ENCODE data around the gene LRFN2. TPM values are rescaled to one million over a fixed set of nuclear protein-coding genes. Genes with fewer than 3 reads are reported as not detected.

The LRFN2 gene
- total RNA-seq, 3 donors from 2014 or later, result not detected

GRCh38 chr6:40520678-40521077, 66.5 kb downstream of the LRFN2 start:
- no peaks in the 10 kb centered on the region for H3K36me3 ChIP-seq
- H3K4me3 ChIP-seq, result no peak overlapping the region
- intact Hi-C loops (cut with DNase I; ENCODE audit: low total_unique reads), result loop anchor here (5.0 kb wide), 1 partner anchor 327 kb away; no protein-coding TSS in a partner anchor
- H3K4me1 ChIP-seq, result no peaks in the 10 kb centered on the region
- H3K27ac ChIP-seq, result no peak overlapping the region
- no peak for TF ChIP-seq POLR2A (IDR thresholded peaks at IDR 0.05)
- TF ChIP-seq, protein P1, sequence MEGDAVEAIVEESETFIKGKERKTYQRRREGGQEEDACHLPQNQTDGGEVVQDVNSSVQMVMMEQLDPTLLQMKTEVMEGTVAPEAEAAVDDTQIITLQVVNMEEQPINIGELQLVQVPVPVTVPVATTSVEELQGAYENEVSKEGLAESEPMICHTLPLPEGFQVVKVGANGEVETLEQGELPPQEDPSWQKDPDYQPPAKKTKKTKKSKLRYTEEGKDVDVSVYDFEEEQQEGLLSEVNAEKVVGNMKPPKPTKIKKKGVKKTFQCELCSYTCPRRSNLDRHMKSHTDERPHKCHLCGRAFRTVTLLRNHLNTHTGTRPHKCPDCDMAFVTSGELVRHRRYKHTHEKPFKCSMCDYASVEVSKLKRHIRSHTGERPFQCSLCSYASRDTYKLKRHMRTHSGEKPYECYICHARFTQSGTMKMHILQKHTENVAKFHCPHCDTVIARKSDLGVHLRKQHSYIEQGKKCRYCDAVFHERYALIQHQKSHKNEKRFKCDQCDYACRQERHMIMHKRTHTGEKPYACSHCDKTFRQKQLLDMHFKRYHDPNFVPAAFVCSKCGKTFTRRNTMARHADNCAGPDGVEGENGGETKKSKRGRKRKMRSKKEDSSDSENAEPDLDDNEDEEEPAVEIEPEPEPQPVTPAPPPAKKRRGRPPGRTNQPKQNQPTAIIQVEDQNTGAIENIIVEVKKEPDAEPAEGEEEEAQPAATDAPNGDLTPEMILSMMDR (IDR thresholded peaks at IDR 0.05), result no peak
- TF ChIP-seq POLR2AphosphoS5 (IDR thresholded peaks at IDR 0.05), result no peak
- DNase-seq (ENCODE audit: low spot score in 2 of 2), result no peak
- H3K27me3 ChIP-seq, result peaks cover 0 to 7% of the 10 kb centered on the region in 2 donors
- no peaks in the 10 kb centered on the region for H3K9me3 ChIP-seq

DNA sequence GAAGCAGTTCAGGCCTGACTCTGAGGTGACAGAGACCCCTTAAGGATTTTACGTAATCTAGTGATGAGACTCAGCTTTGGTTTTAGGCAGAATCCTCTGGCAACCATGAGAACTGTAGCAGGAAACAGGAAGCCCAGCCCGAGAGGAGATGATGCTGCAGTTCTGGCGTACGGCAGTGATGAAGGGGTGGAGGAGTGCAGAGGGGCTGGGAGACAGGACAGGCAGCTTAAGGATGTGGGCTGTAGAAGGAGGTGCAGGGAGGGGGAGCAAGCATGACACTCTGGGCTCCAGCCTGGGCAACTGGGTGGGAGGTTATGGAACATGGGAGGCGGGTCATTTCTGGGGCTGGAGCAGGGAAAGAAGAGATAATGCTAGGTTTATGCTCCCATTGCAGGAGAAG, 67.1 kb downstream of the LRFN2 start:
- DNase-seq (ENCODE audit: low spot score in 2 of 2), result no peak
- intact Hi-C loops (cut with DNase I; ENCODE audit: low total_unique reads), result loop anchor here (5.0 kb wide), 1 partner anchor 327 kb away; no protein-coding TSS in a partner anchor
- H3K27me3 ChIP-seq, result peaks cover 0 to 7% of the 10 kb centered on the region in 2 donors
- H3K4me3 ChIP-seq, result no peak overlapping the region
- no peaks in the 10 kb centered on the region for H3K4me1 ChIP-seq
- no peak for TF ChIP-seq POLR2A (IDR thresholded peaks at IDR 0.05)
- no peak for TF ChIP-seq POLR2AphosphoS5 (IDR thresholded peaks at IDR 0.05)
- TF ChIP-seq, protein P1 (IDR thresholded peaks at IDR 0.05), result no peak
- no peaks in the 10 kb centered on the region for H3K9me3 ChIP-seq
- H3K36me3 ChIP-seq, result no peaks in the 10 kb centered on the region
- no peak overlapping the region for H3K27ac ChIP-seq

- Histone ChIP-seq H3K27me3 (peaks cover 0 to 7% of the 10 kb centered on the region in 2 donors), H3K4me3 (no peak overlapping the region), H3K9me3 (no peaks in the 10 kb centered on the region), H3K27ac (no peak overlapping the region), H3K4me1 (no peaks in the 10 kb centered on the region), H3K36me3 (no peaks in the 10 kb centered on the region)
- intact Hi-C loops (cut with DNase I; ENCODE audit: low total_unique reads), result no loop called here
- TF ChIP-seq POLR2A (IDR thresholded peaks at IDR 0.05) (no peak), POLR2AphosphoS5 (IDR thresholded peaks at IDR 0.05) (no peak)
- TF ChIP-seq, protein P1 (IDR thresholded peaks at IDR 0.05), result no peak
- no peak for DNase-seq (ENCODE audit: low spot score in 2 of 2)
Measured at GRCh38 chr6:40517654-40518053, 69.5 kb downstream of the LRFN2 start.

DNA sequence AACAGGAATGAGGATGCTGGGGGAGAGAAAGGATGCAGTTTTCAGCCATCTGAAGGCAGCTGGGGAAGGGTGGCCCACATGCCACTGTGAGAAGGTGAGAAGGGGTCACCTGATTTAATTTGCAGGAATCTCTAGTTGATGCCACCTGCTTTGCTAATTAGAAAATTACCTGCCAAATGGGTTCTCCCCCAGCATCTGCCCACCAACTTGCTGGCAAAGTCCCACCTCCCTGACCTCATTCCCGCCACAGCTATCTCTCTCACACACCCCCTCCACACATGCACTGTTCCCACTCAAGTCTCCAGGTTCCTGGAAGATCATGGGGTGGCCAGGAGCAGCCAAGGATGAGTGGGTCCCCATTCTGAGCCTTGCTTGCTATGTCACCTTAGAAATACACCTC, 70.7 kb downstream of the LRFN2 start:
- no peak overlapping the region for H3K27ac ChIP-seq
- H3K36me3 ChIP-seq, result no peaks in the 10 kb centered on the region
- no peaks in the 10 kb centered on the region for H3K4me1 ChIP-seq
- peaks cover 0 to 7% of the 10 kb centered on the region in 2 donors for H3K27me3 ChIP-seq
- no peaks in the 10 kb centered on the region for H3K9me3 ChIP-seq
- DNase-seq (ENCODE audit: low spot score in 2 of 2), result no peak
- H3K4me3 ChIP-seq, result no peak overlapping the region
- TF ChIP-seq POLR2A (IDR thresholded peaks at IDR 0.05) (no peak), POLR2AphosphoS5 (IDR thresholded peaks at IDR 0.05) (no peak)
- TF ChIP-seq, protein P1 (IDR thresholded peaks at IDR 0.05), result no peak
- intact Hi-C loops (cut with DNase I; ENCODE audit: low total_unique reads), result no loop called here

GRCh38 chr6:40512340-40512739, 74.8 kb downstream of the LRFN2 start:
- H3K9me3 ChIP-seq, result no peaks in the 10 kb centered on the region
- TF ChIP-seq POLR2AphosphoS5 (IDR thresholded peaks at IDR 0.05) (no peak), POLR2A (IDR thresholded peaks at IDR 0.05) (no peak)
- TF ChIP-seq, protein P1 (IDR thresholded peaks at IDR 0.05), result no peak
- H3K4me1 ChIP-seq, result no peaks in the 10 kb centered on the region
- no peak overlapping the region for H3K27ac ChIP-seq
- no peaks in the 10 kb centered on the region for H3K36me3 ChIP-seq
- H3K27me3 ChIP-seq, result no peaks in the 10 kb centered on the region
- no peak for DNase-seq (ENCODE audit: low spot score in 2 of 2)
- intact Hi-C loops (cut with DNase I; ENCODE audit: low total_unique reads), result loop anchor here (5.0 kb wide), 1 partner anchor 1405 kb away; no protein-coding TSS in a partner anchor
- no peak overlapping the region for H3K4me3 ChIP-seq

Measured in breast epithelium (tissue), 4 donors.